ENCODE data around the gene ADCY2.
"Not testable (repeated sequence)": the region's sequence is repeated elsewhere in the genome, so short reads cannot be mapped to it uniquely, and the experiment has no call there.

ADCY2 gene

GRCh38 chr5:7396713-7397454 is 946 bp downstream of the ADCY2 start:
- peak in 1 of 2 experiments; percentile 33 for DNase-seq

GRCh38 chr5:7397937-7398336 is 2.0 kb downstream of the ADCY2 start:
- DNase-seq = peak in 1 of 2 experiments; percentile 18

- DNase-seq = peak in 1 of 2 experiments; percentile 32
Observed at GRCh38 chr5:7398596-7399280, 2.8 kb downstream of the ADCY2 start.

GRCh38 chr5:7405277-7405676 is 9.3 kb downstream of the ADCY2 start:
- DNase-seq = peak; percentile 55 to 71

GRCh38 chr5:7410936-7411511 is 15.1 kb downstream of the ADCY2 start:
- no peak for DNase-seq

GRCh38 chr5:7412409-7412808 is 16.5 kb downstream of the ADCY2 start:
- no peak for DNase-seq

GRCh38 chr5:7415123-7415522 is 19.2 kb downstream of the ADCY2 start:
- DNase-seq = no peak

- DNase-seq = no peak
Observed at GRCh38 chr5:7415587-7416535, 19.9 kb downstream of the ADCY2 start.

- DNase-seq = no peak
Observed at GRCh38 chr5:7418276-7418675, 22.3 kb downstream of the ADCY2 start.

- no peak for DNase-seq
Observed at GRCh38 chr5:7419367-7419766, 23.4 kb downstream of the ADCY2 start.

- no peak for DNase-seq
Observed at GRCh38 chr5:7419846-7420245, 23.9 kb downstream of the ADCY2 start.

GRCh38 chr5:7420510-7421280 is 24.8 kb downstream of the ADCY2 start:
- no peak for DNase-seq

- no peak for DNase-seq
Observed at GRCh38 chr5:7422316-7423106, 26.6 kb downstream of the ADCY2 start.

GRCh38 chr5:7423231-7423630 is 27.3 kb downstream of the ADCY2 start:
- DNase-seq = not testable (repeated sequence)

- DNase-seq = no peak
Observed at GRCh38 chr5:7425830-7426229, 29.9 kb downstream of the ADCY2 start.

- no peak for DNase-seq
Observed at GRCh38 chr5:7426284-7426683, 30.3 kb downstream of the ADCY2 start.

GRCh38 chr5:7434914-7435313 is 39.0 kb downstream of the ADCY2 start:
- no peak for DNase-seq

- DNase-seq = no peak
Observed at GRCh38 chr5:7435503-7435902, 39.6 kb downstream of the ADCY2 start.

GRCh38 chr5:7436521-7436920 is 40.6 kb downstream of the ADCY2 start:
- peak; percentile 60 to 73 for DNase-seq

- DNase-seq = no peak
Observed at GRCh38 chr5:7437836-7438235, 41.9 kb downstream of the ADCY2 start.

- no peak for DNase-seq
Observed at GRCh38 chr5:7445068-7445467, 49.1 kb downstream of the ADCY2 start.
